Measurements from ENCODE around the gene GLO1. TPM values are rescaled to one million over a fixed set of nuclear protein-coding genes. Genes with fewer than 3 reads are reported as not detected.

The GLO1 gene
- total RNA-seq, 4 donors from 2014 or later = 86.3 to 138 (median 116) TPM

- DNase-seq (no peak), ATAC-seq (no peak)
- intact Hi-C loops (cut with DNase I; ENCODE audit: low total_unique reads) = no loop called here
Measured at GRCh38 chr6:38722038-38722437, 19.1 kb upstream of the GLO1 start.

GRCh38 chr6:38720295-38720694, 17.4 kb upstream of the GLO1 start:
- H3K4me3 ChIP-seq = no peak overlapping the region
- peaks cover 29 to 32% (median 30%) of the 10 kb centered on the region in 3 donors for H3K27me3 ChIP-seq
- no peaks in the 10 kb centered on the region for H3K4me1 ChIP-seq
- TF ChIP-seq POLR2A (IDR thresholded peaks at IDR 0.05) = no peak
- no peak for TF ChIP-seq CTCF (IDR thresholded peaks at IDR 0.05 in 4 of 5, conservative IDR thresholded peaks at IDR 0.05 in 1 of 5)
- no peak overlapping the region for H3K27ac ChIP-seq
- DNase-seq (no peak), ATAC-seq (no peak)
- in situ Hi-C loops (cut with MboI; ENCODE audit: low sequenced_read_pairs in 4 of 4) (no loop called here), intact Hi-C loops (cut with DNase I; ENCODE audit: low total_unique reads) (no loop called here)
- no peaks in the 10 kb centered on the region for H3K9me3 ChIP-seq
- no peaks in the 10 kb centered on the region for H3K36me3 ChIP-seq

More at GRCh38 chr6:38722038-38722437, 19.1 kb upstream of the GLO1 start:
- TF ChIP-seq POLR2A (IDR thresholded peaks at IDR 0.05) (no peak), CTCF (IDR thresholded peaks at IDR 0.05 in 4 of 5, conservative IDR thresholded peaks at IDR 0.05 in 1 of 5) (no peak)
- Histone ChIP-seq H3K27me3 (peaks cover 16 to 17% (median 17%) of the 10 kb centered on the region in 3 donors), H3K27ac (no peak overlapping the region), H3K4me1 (no peaks in the 10 kb centered on the region), H3K4me3 (no peak overlapping the region), H3K9me3 (no peaks in the 10 kb centered on the region), H3K36me3 (no peaks in the 10 kb centered on the region)
- in situ Hi-C loops (cut with MboI; ENCODE audit: low sequenced_read_pairs in 4 of 4) = no loop called here

GRCh38 chr6:38719358-38719757, 16.4 kb upstream of the GLO1 start:
- no peak overlapping the region for H3K27ac ChIP-seq
- TF ChIP-seq CTCF (IDR thresholded peaks at IDR 0.05 in 4 of 5, conservative IDR thresholded peaks at IDR 0.05 in 1 of 5) = no peak
- no peak for TF ChIP-seq POLR2A (IDR thresholded peaks at IDR 0.05)
- ATAC-seq (no peak), DNase-seq (no peak)
- in situ Hi-C loops (cut with MboI; ENCODE audit: low sequenced_read_pairs in 4 of 4) (no loop called here), intact Hi-C loops (cut with DNase I; ENCODE audit: low total_unique reads) (no loop called here)
- no peaks in the 10 kb centered on the region for H3K36me3 ChIP-seq
- peaks cover 34 to 41% (median 38%) of the 10 kb centered on the region in 3 donors for H3K27me3 ChIP-seq
- no peaks in the 10 kb centered on the region for H3K9me3 ChIP-seq
- H3K4me1 ChIP-seq = peaks cover 4 to 7% of the 10 kb centered on the region in 2 donors
- no peak overlapping the region for H3K4me3 ChIP-seq

- no peak for ATAC-seq
- TF ChIP-seq CTCF (IDR thresholded peaks at IDR 0.05 in 4 of 5, conservative IDR thresholded peaks at IDR 0.05 in 1 of 5) = no peak
- TF ChIP-seq POLR2A (IDR thresholded peaks at IDR 0.05) = no peak
- H3K27me3 ChIP-seq = peaks cover 44 to 52% (median 48%) of the 10 kb centered on the region in 3 donors
- no peak for DNase-seq
- in situ Hi-C loops (cut with MboI; ENCODE audit: low sequenced_read_pairs in 4 of 4) = no loop called here
- no peaks in the 10 kb centered on the region for H3K36me3 ChIP-seq
- H3K4me1 ChIP-seq = peaks cover 4 to 7% of the 10 kb centered on the region in 2 donors
- no peak overlapping the region for H3K4me3 ChIP-seq
- no peaks in the 10 kb centered on the region for H3K9me3 ChIP-seq
- no peak overlapping the region for H3K27ac ChIP-seq
- intact Hi-C loops (cut with DNase I; ENCODE audit: low total_unique reads) = no loop called here
Measured at GRCh38 chr6:38716825-38717224, 13.9 kb upstream of the GLO1 start.
